Left lung (tissue), 10 donors: ENCODE data around the gene WFDC5. TPM values are rescaled to one million over a fixed set of nuclear protein-coding genes. Genes with fewer than 3 reads are reported as not detected.

Source experiments
- ATAC-seq: fragments of 200-7000 bp; cut with Tn5 transposase; one replicate; pipeline ENCODE4 v1.9.1; 2020; ENCODE audit warnings: moderate library complexity
- DNase-seq, 4 donors: peaks; one replicate each; pipeline ENCODE4 v3.0.0-alpha.2; 2013 to 2020
- H3K27ac ChIP-seq, 2 donors: fragments of 200-600 bp; sonication (generic) in 1 of 2; one replicate each; pipeline versions ENCODE4 v1.5.0 to v1.8.0; 2020 to 2021
- H3K27me3 ChIP-seq, 2 donors: fragments of 200-600 bp; sonication (generic) in 1 of 2; one replicate each; pipeline versions ENCODE4 v1.5.0 to v1.8.0; 2020 to 2021
- H3K36me3 ChIP-seq, 2 donors: fragments of 200-600 bp; sonication (generic) in 1 of 2; one replicate each; pipeline versions ENCODE4 v1.5.0 to v1.8.0; 2020 to 2021
- H3K4me1 ChIP-seq, 2 donors: fragments of 200-600 bp; one replicate each; pipeline ENCODE4 v1.8.0; 2021
- H3K4me3 ChIP-seq, 2 donors: fragments of 200-600 bp; sonication (generic) in 1 of 2; one replicate each; pipeline versions ENCODE4 v1.5.0 to v1.8.0; 2020 to 2021; ENCODE audit warnings: mild to moderate bottlenecking in 1 of 2
- H3K9me3 ChIP-seq, 2 donors: fragments of 200-600 bp; sonication (generic) in 1 of 2; one replicate each; pipeline versions ENCODE4 v1.5.0 to v1.8.0; 2020 to 2021
- CTCF ChIP-seq, 2 donors: fragments of 200-600 bp; sonication (generic) in 1 of 2; IDR thresholded peaks; one replicate each; pipeline versions ENCODE4 v1.5.0 to v1.8.0; 2021; ENCODE audit warnings: antibody characterized with exemption in 2 of 2
- intact Hi-C, 2 donors: fragments of 100-400 bp; cut with DNase I; formaldehyde crosslinking; loops; one replicate each; pipeline versions ENCODE4 v1.11.2 to v1.14.2; 2022
- polyA plus RNA-seq, 6 donors: library from polyadenylated mRNA; unstranded; fragments of 120-200 nt; gene quantifications; one replicate each; pipeline ENCODE4 v1.2.1, GENCODE V29; 2013; ENCODE audit not compliant: insufficient read length in 6 of 6
- total RNA-seq, 2 donors: library from RNA; stranded (reverse); fragmentation: NEBNext Ultra II Directional; extraction: Animal tissue kit (Norgen Biotek cat#: 25700); gene quantifications; one replicate each; pipeline ENCODE4 v1.2.1, GENCODE V29; 2021
- donor health status: DM: no; HTN: yes; CAD: no.
- donor health status: DM: no; HTN: no; CAD: no.

The WFDC5 gene
- total and polyA plus RNA-seq, 8 donors = 0.32 to 0.37 TPM; not detected in 6

DNA sequence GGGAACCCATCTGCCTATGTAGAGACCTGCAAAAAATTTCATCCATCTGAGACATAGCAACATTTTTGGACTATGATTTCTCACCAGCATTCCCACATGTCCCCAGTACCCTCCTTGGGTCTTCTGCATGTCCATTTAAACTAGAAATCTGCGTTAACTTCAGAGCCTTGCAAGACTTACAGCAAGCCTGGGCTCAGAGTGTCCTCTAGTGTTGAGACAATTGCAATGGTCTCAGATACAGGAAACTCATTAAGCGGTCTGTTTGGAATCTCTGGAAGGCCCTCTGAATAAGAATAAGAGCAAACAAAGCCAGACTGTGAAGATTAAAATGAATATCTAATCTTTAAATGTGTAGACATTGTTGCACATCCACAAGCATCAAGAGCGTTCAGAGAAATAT is 39.2 kb upstream of the WFDC5 start:
- H3K36me3 ChIP-seq = no peaks in the 10 kb centered on the region
- peak overlapping the region in 1 of 2 donors; percentile 80 for H3K27ac ChIP-seq
- no peak overlapping the region for H3K4me3 ChIP-seq
- no peak for TF ChIP-seq CTCF (IDR thresholded peaks at IDR 0.05)
- ATAC-seq (peak; percentile 23), DNase-seq (no peak)
- intact Hi-C loops = no loop called here
- H3K27me3 ChIP-seq = peaks cover 0 to 2% of the 10 kb centered on the region in 2 donors
- H3K4me1 ChIP-seq = peaks cover 4 to 18% of the 10 kb centered on the region in 2 donors
- H3K9me3 ChIP-seq = peaks cover 0 to 26% of the 10 kb centered on the region in 2 donors

DNA sequence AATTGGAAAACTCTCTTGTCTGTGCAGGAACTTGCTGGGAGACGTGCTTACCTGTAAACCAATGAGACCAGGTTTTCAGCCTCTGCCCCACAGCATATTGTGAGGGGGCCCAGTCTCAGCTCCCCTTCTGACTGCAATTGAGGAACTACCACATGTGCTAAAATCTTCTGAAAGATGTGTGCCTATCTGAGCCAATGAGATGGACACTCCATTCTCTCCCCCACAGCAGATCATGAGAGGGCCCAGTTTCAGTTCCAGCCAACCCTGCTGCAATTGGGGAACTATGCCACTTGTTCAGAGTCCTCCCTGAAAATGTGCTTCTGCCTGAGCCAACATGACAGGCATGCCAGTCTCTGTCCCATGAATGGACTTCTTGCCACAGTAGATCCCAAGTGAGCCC is 38.8 kb upstream of the WFDC5 start:
- peaks cover 4 to 18% of the 10 kb centered on the region in 2 donors for H3K4me1 ChIP-seq
- H3K4me3 ChIP-seq = no peak overlapping the region
- peaks cover 0 to 4% of the 10 kb centered on the region in 2 donors for H3K27me3 ChIP-seq
- H3K27ac ChIP-seq = peak overlapping the region in 1 of 2 donors; percentile 80
- peak; percentile 52 for ATAC-seq
- DNase-seq = peak in 1 of 4 donors; percentile 2
- intact Hi-C loops = no loop called here
- peaks cover 0 to 21% of the 10 kb centered on the region in 2 donors for H3K9me3 ChIP-seq
- TF ChIP-seq CTCF (IDR thresholded peaks at IDR 0.05) = no peak
- no peaks in the 10 kb centered on the region for H3K36me3 ChIP-seq

DNA sequence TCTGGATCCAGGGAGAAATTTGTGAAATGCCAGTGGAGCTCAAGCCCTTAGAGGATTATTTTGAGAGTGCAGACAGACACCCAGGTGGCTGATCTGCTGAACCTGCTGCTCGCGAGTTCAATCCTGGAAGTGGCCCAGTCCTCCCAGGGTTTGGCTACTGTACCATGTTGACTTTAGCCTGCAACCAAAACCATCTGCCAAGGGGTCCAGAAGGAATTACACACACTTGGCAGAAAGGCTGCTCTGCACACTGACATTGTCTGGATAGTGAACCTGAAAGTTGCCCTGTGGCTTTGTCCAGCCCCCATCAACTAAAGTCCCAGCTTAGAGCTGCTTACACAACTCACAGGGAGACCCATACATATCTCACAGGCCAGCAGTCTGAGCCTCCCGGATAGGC is 38.2 kb upstream of the WFDC5 start:
- H3K36me3 ChIP-seq = no peaks in the 10 kb centered on the region
- H3K27me3 ChIP-seq = peaks cover 0 to 7% of the 10 kb centered on the region in 2 donors
- DNase-seq = no peak
- peaks cover 4 to 18% of the 10 kb centered on the region in 2 donors for H3K4me1 ChIP-seq
- intact Hi-C loops = no loop called here
- no peak for TF ChIP-seq CTCF (IDR thresholded peaks at IDR 0.05)
- ATAC-seq = no peak
- no peak overlapping the region for H3K27ac ChIP-seq
- no peak overlapping the region for H3K4me3 ChIP-seq
- peaks cover 0 to 15% of the 10 kb centered on the region in 2 donors for H3K9me3 ChIP-seq

DNA sequence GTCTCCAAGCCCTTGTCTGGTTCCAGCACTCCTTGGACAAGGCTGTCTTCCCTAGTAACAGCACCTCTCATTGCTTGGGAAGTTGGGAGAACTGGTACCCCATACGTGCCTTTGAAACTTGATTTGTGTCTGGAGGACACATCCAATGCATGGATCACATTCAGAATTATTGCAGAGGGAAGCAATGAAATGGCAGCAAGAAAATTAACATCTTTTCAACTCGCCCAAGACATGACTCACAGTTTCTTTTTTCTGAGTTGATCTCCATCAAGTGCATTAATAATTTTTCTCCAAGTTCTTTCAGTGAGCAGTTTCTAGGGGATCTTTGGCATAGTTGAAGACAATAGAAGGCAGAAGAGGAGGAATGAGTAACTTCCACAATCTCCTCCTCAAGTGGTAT is 37.4 kb upstream of the WFDC5 start:
- intact Hi-C loops = no loop called here
- TF ChIP-seq CTCF (IDR thresholded peaks at IDR 0.05) = no peak
- H3K36me3 ChIP-seq = no peaks in the 10 kb centered on the region
- peaks cover 0 to 18% of the 10 kb centered on the region in 2 donors for H3K4me1 ChIP-seq
- no peak overlapping the region for H3K4me3 ChIP-seq
- DNase-seq (no peak), ATAC-seq (no peak)
- H3K9me3 ChIP-seq = peaks cover 0 to 11% of the 10 kb centered on the region in 2 donors
- peaks cover 0 to 11% of the 10 kb centered on the region in 2 donors for H3K27me3 ChIP-seq
- no peak overlapping the region for H3K27ac ChIP-seq

- Histone ChIP-seq H3K27ac (no peak overlapping the region), H3K36me3 (no peaks in the 10 kb centered on the region), H3K4me3 (no peak overlapping the region), H3K27me3 (peaks cover 0 to 35% of the 10 kb centered on the region in 2 donors), H3K4me1 (peaks cover 0 to 10% of the 10 kb centered on the region in 2 donors), H3K9me3 (no peaks in the 10 kb centered on the region)
- DNase-seq (no peak), ATAC-seq (no peak)
- intact Hi-C loops = no loop called here
- TF ChIP-seq CTCF (IDR thresholded peaks at IDR 0.05) = no peak
Observed at GRCh38 chr20:45149062-45149461, 34.1 kb upstream of the WFDC5 start.
